Activated T-helper 2 cell treated with anti-CD3 and anti-CD28 coated beads, Interferon-gamma antibody, Interleukin-2, Interleukin-4, amounts not matched to agents 10 μg/mL and 5 μg/mL and 100 μg/mL, durations not matched to agents 14 hours and 24 hours and 36 hours (primary cell): Measurements from ENCODE around the gene GSTO2. TPM values are rescaled to one million over a fixed set of nuclear protein-coding genes. Genes with fewer than 3 reads are reported as not detected.
"Not testable (repeated sequence)": the region's sequence is repeated elsewhere in the genome, so short reads cannot be mapped to it uniquely, and the experiment has no call there.

ENCODE experiments used
- DNase-seq: peaks from one replicate; pipeline ENCODE4 v3.0.0; 2021; ENCODE audit warnings: low spot score
- H3K27ac Mint-ChIP-seq: one replicate; pipeline ENCODE4 v1.8.0; 2021; ENCODE audit warnings: mixed read lengths
- H3K27me3 Mint-ChIP-seq: one replicate; pipeline ENCODE4 v1.8.0; 2021; ENCODE audit warnings: low read depth, mixed read lengths
- H3K36me3 Mint-ChIP-seq: one replicate; pipeline ENCODE4 v1.8.0; 2021; ENCODE audit warnings: low read depth, mixed read lengths
- H3K4me1 Mint-ChIP-seq: one replicate; pipeline ENCODE4 v1.8.0; 2021; ENCODE audit warnings: low read depth, mixed read lengths
- H3K4me3 Mint-ChIP-seq: one replicate; pipeline ENCODE4 v1.8.0; 2021; ENCODE audit warnings: low read depth, mild to moderate bottlenecking, moderate library complexity, mixed read lengths
- H3K9me3 Mint-ChIP-seq: one replicate; pipeline ENCODE4 v1.8.0; 2021; ENCODE audit warnings: mixed read lengths
- intact Hi-C: fragments of 100-400 bp; cut with micrococcal nuclease; formaldehyde crosslinking; loops from one replicate; pipeline ENCODE4 v1.15.1; 2023
- total RNA-seq: library from RNA; stranded (reverse); gene quantifications from 2 replicates; pipeline ENCODE4 v1.2.3, GENCODE V29; 2022

The GSTO2 gene
- total RNA-seq, 1 donor from 2014 or later, result 0.57 TPM

- H3K27ac Mint-ChIP-seq, result no peak overlapping the region
- H3K4me1 Mint-ChIP-seq, result peaks cover 20% of the 10 kb centered on the region
- peaks cover 3% of the 10 kb centered on the region for H3K36me3 Mint-ChIP-seq
- no peak overlapping the region for H3K4me3 Mint-ChIP-seq
- H3K27me3 Mint-ChIP-seq, result peaks cover 30% of the 10 kb centered on the region
- no peak for DNase-seq
- peaks cover 14% of the 10 kb centered on the region for H3K9me3 Mint-ChIP-seq
- intact Hi-C loops, result no loop called here
These were observed 25.5 kb upstream of the GSTO2 start for GRCh38 chr10:104243512-104243911.

- Mint-ChIP-seq H3K4me3 (no peak overlapping the region), H3K9me3 (peaks cover 18% of the 10 kb centered on the region), H3K36me3 (peaks cover 3% of the 10 kb centered on the region), H3K4me1 (peaks cover 20% of the 10 kb centered on the region), H3K27me3 (peaks cover 19% of the 10 kb centered on the region), H3K27ac (no peak overlapping the region)
- intact Hi-C loops, result no loop called here
- no peak for DNase-seq
These were observed 23.8 kb upstream of the GSTO2 start for GRCh38 chr10:104245066-104245632.

- peak overlapping the region; percentile 79 for H3K27ac Mint-ChIP-seq
- peaks cover 12% of the 10 kb centered on the region for H3K27me3 Mint-ChIP-seq
- H3K4me1 Mint-ChIP-seq, result peaks cover 20% of the 10 kb centered on the region
- no peak for DNase-seq
- peaks cover 3% of the 10 kb centered on the region for H3K36me3 Mint-ChIP-seq
- intact Hi-C loops, result no loop called here
- peak overlapping the region; percentile 1 for H3K4me3 Mint-ChIP-seq
- peaks cover 18% of the 10 kb centered on the region for H3K9me3 Mint-ChIP-seq
These were observed 22.0 kb upstream of the GSTO2 start for GRCh38 chr10:104246976-104247375.

GRCh38 chr10:104247513-104248146 lies 21.4 kb upstream of the GSTO2 start:
- Mint-ChIP-seq H3K27me3 (peaks cover 11% of the 10 kb centered on the region), H3K4me3 (peak overlapping the region; percentile 1), H3K9me3 (peaks cover 18% of the 10 kb centered on the region), H3K27ac (peak overlapping the region; percentile 79), H3K4me1 (peaks cover 21% of the 10 kb centered on the region), H3K36me3 (peaks cover 3% of the 10 kb centered on the region)
- no peak for DNase-seq
- intact Hi-C loops, result no loop called here

GRCh38 chr10:104248931-104249330 lies 20.1 kb upstream of the GSTO2 start:
- H3K27ac Mint-ChIP-seq, intact Hi-C loops, H3K4me3 Mint-ChIP-seq, H3K36me3 Mint-ChIP-seq, DNase-seq, H3K27me3 Mint-ChIP-seq: not testable (repeated sequence)
- Mint-ChIP-seq H3K9me3 (peaks cover 18% of the 10 kb centered on the region), H3K4me1 (peaks cover 34% of the 10 kb centered on the region)

- Mint-ChIP-seq H3K4me3 (no peak overlapping the region), H3K4me1 (peaks cover 39% of the 10 kb centered on the region), H3K27me3 (peaks cover 7% of the 10 kb centered on the region), H3K27ac (no peak overlapping the region), H3K36me3 (peaks cover 3% of the 10 kb centered on the region), H3K9me3 (peaks cover 18% of the 10 kb centered on the region)
- no peak for DNase-seq
- intact Hi-C loops, result loop anchor here (10.0 kb wide), 1 partner anchor 286 kb away; the partner anchor contains the start of gene SLK
These were observed 18.6 kb upstream of the GSTO2 start for GRCh38 chr10:104250371-104250770.

- intact Hi-C loops, result loop anchor here (10.0 kb wide), 1 partner anchor 287 kb away; the partner anchor contains the start of gene SLK
- Mint-ChIP-seq H3K36me3 (peaks cover 13% of the 10 kb centered on the region), H3K27me3 (peaks cover 7% of the 10 kb centered on the region), H3K9me3 (peaks cover 16% of the 10 kb centered on the region), H3K4me3 (no peak overlapping the region), H3K4me1 (peaks cover 47% of the 10 kb centered on the region), H3K27ac (no peak overlapping the region)
- DNase-seq, result no peak
These were observed 17.5 kb upstream of the GSTO2 start for GRCh38 chr10:104251443-104251842.

GRCh38 chr10:104252368-104252767 lies 16.6 kb upstream of the GSTO2 start:
- intact Hi-C loops, result loop anchor here (10.0 kb wide), 1 partner anchor 288 kb away; the partner anchor contains the start of gene SLK
- peaks cover 42% of the 10 kb centered on the region for H3K4me1 Mint-ChIP-seq
- H3K27me3 Mint-ChIP-seq, result peaks cover 7% of the 10 kb centered on the region
- H3K9me3 Mint-ChIP-seq, result peaks cover 8% of the 10 kb centered on the region
- peaks cover 20% of the 10 kb centered on the region for H3K36me3 Mint-ChIP-seq
- H3K27ac Mint-ChIP-seq, result no peak overlapping the region
- no peak overlapping the region for H3K4me3 Mint-ChIP-seq
- no peak for DNase-seq

- Mint-ChIP-seq H3K9me3 (peaks cover 6% of the 10 kb centered on the region), H3K4me1 (peaks cover 39% of the 10 kb centered on the region), H3K27ac (peak overlapping the region; percentile 58), H3K4me3 (peak overlapping the region; percentile 99), H3K27me3 (peaks cover 7% of the 10 kb centered on the region), H3K36me3 (peaks cover 22% of the 10 kb centered on the region)
- intact Hi-C loops, result loop anchor here (10.0 kb wide), 1 partner anchor 288 kb away; the partner anchor contains the start of gene SLK
- DNase-seq, result no peak
These were observed 15.9 kb upstream of the GSTO2 start for GRCh38 chr10:104253106-104253505.

GRCh38 chr10:104253606-104254410 lies 15.2 kb upstream of the GSTO2 start:
- no peak for DNase-seq
- Mint-ChIP-seq H3K36me3 (peaks cover 29% of the 10 kb centered on the region), H3K4me1 (peaks cover 40% of the 10 kb centered on the region), H3K9me3 (peaks cover 1% of the 10 kb centered on the region), H3K4me3 (peak overlapping the region; percentile 99), H3K27me3 (peaks cover 7% of the 10 kb centered on the region), H3K27ac (peak overlapping the region; percentile 91)
- intact Hi-C loops, result loop anchor here (10.0 kb wide), 1 partner anchor 289 kb away; the partner anchor contains the start of gene SLK

- Mint-ChIP-seq H3K4me1 (peaks cover 49% of the 10 kb centered on the region), H3K27ac (peak within 1 kb of the TSS; percentile 97), H3K4me3 (peak within 1 kb of the TSS; percentile 99), H3K36me3 (peaks cover 38% of the 10 kb centered on the region), H3K9me3 (no peaks in the 10 kb centered on the region), H3K27me3 (peaks cover 7% of the 10 kb centered on the region)
- peak; percentile 26 for DNase-seq
- intact Hi-C loops, result loop anchor here (1.0 to 10.0 kb wide), 3 partner anchors 14 to 290 kb away; partner anchors contain the start of genes CFAP43 and SLK
These were observed 14.3 kb upstream of the GSTO2 start, which contains the start of gene GSTO1 for GRCh38 chr10:104254493-104255310. TSS of gene GSTO1 (plus strand) at chr10:104254892. CDS start at chr10:104254929, 37 bp downstream.
